Measurements from ENCODE around the gene ST6GALNAC5. TPM values are rescaled to one million over a fixed set of nuclear protein-coding genes. Genes with fewer than 3 reads are reported as not detected.
"Not testable (repeated sequence)": the region's sequence is repeated elsewhere in the genome, so short reads cannot be mapped to it uniquely, and the experiment has no call there.

Gene ST6GALNAC5
- total RNA-seq, 1 donor from 2014 or later, result not detected

- DNase-seq (ENCODE audit: low read depth in 2 of 2), result no peak
These were observed 66.9 kb downstream of the ST6GALNAC5 start for GRCh38 chr1:76933847-76934815.

GRCh38 chr1:76938304-76938703, 71.0 kb downstream of the ST6GALNAC5 start:
- no peak for DNase-seq (ENCODE audit: low read depth in 2 of 2)

GRCh38 chr1:76939050-76939816, 72.0 kb downstream of the ST6GALNAC5 start:
- peak in 1 of 2 donors; percentile 2 for DNase-seq (ENCODE audit: low read depth in 2 of 2)

- no peak for DNase-seq (ENCODE audit: low read depth in 2 of 2)
These were observed 72.5 kb downstream of the ST6GALNAC5 start for GRCh38 chr1:76939817-76940216.

- DNase-seq (ENCODE audit: low read depth in 2 of 2), result no peak
These were observed 73.5 kb downstream of the ST6GALNAC5 start for GRCh38 chr1:76940571-76941335.

DNA sequence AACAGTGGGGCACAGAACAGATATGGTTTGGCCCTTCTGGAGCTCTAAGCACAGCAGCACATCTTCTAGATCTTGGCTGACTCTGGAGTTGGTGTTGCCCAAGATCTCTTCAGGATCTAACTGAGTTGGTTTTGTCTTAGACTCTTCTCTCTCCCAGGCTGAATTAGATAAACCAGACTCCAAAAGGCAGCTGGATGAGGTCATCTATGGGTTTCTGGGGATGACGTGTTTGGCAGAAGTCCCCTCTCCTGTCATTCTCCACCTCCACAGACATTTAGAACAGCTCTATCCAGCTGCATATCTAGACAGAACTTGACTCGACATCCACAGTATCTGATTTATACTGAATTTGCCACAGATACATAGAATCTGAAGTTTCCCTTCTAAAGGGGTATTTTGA, 75.3 kb downstream of the ST6GALNAC5 start:
- no peak for DNase-seq (ENCODE audit: low read depth in 2 of 2)

DNA sequence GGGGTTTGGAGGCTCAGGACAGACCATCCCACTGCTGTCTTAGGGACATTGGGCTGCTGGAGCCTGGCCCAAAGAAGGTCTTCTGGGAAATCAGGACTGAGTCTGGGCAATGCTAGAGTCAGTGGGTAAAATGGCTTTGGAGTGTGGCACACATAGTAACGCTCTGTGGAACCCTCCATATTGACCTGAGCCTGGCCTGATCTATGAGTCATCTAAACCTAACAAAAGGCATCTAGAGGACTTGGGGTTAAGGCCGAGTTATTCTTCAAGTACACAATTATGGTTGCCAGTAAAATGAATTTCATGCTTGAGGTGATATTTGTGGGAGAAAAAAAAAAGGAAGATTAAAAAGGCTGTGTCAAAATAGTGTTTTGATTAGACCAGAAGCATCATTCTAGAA, 77.7 kb downstream of the ST6GALNAC5 start:
- no peak for DNase-seq (ENCODE audit: low read depth in 2 of 2)

GRCh38 chr1:76948846-76949245, 81.6 kb downstream of the ST6GALNAC5 start:
- DNase-seq (ENCODE audit: low read depth in 2 of 2), result no peak

DNA sequence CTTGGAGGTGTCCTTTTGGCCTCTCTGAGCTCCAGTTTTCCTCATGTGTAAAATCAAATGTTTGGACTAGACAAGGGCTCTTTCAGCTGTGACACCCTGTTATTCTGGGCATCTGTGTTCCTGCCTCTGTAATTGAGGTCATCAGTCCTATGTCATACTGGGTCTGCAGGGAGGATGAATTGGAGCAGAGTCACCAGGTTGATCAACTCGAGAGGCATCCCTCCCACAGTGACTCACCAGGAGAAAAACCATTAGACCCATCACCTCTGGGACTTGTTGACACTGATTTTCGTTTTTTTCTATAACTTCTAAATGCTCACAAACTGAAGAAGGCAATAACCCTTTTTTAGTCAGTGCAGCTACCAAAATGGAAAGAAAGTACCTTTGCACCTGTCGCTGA, 82.2 kb downstream of the ST6GALNAC5 start:
- no peak for DNase-seq (ENCODE audit: low read depth in 2 of 2)

- no peak for DNase-seq (ENCODE audit: low read depth in 2 of 2)
These were observed 83.0 kb downstream of the ST6GALNAC5 start for GRCh38 chr1:76950306-76950705.

- DNase-seq (ENCODE audit: low read depth in 2 of 2), result no peak
These were observed 83.9 kb downstream of the ST6GALNAC5 start for GRCh38 chr1:76951153-76951552.

DNA sequence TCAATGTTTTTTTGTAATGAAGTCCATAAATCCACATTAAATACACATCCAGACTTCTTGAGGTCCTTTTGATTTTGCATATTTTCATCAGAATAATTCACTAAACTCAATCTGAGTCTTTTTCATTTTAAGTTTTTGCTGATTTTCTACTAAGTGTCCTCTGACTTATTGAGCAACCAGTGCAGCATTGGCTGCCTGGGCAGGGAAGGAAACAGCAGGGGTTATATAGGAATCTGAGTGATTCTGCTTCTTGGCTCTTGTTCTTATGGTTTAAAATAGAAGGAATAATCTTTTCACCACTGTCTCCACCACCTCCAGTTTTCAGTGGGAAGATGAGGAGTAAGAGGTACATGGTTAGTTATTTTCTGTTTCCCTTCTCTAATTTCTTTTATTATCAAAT, 88.4 kb downstream of the ST6GALNAC5 start:
- no peak for DNase-seq (ENCODE audit: low read depth in 2 of 2)

GRCh38 chr1:76957961-76958360, 90.7 kb downstream of the ST6GALNAC5 start:
- no peak for DNase-seq (ENCODE audit: low read depth in 2 of 2)

DNA sequence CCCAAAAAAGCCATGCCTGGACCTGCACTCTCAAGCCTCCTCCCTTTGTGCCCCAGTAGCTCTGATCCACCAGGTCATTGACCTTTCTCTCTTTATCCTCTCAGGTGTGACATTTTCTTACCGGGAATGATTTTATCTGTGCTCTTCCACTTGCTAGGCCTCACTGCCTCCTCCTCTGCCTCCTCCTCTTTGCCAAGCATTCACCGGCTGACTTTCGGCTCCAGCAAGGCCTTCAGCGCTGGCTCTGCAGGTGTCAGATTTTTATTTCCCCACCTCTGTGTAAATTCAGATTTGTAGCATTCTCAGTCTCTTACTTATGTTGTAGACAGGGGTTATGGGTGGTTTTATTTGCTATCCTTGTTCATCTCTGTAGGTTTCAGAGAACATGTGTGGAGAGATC, 91.5 kb downstream of the ST6GALNAC5 start:
- no peak for DNase-seq (ENCODE audit: low read depth in 2 of 2)

- DNase-seq (ENCODE audit: low read depth in 2 of 2), result no peak
These were observed 92.3 kb downstream of the ST6GALNAC5 start for GRCh38 chr1:76959556-76959955.

DNA sequence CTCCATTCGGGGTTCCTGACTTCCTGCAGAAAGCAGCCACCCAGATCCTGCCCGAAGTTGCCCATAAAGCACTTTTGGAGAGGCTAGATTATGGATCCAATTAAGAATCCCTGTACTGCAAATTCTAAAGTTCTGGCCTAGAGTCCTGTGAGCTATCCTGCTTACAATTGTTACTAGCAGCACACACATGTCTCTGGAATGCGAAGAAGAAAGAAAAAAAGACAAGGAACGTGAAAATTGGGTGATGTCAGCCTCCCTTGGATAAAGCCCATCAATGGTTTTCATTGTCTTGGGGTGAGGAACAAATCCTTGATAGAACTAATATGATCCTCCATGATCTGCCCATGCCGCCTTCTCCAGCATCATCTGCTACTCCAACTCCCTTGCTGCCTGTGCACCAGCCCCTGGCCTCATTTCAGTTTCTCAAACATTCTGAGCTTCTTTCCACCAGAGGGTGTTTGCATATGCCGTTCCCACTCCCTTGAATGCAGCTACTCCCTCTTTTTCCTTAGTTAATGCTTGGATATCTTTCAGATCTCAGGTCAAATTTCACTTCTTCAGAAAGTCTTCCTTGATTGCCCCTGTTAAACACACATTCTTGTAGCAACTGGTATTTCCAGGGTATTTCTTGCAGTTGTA, 94.0 kb downstream of the ST6GALNAC5 start:
- DNase-seq (ENCODE audit: low read depth in 2 of 2), result no peak

DNA sequence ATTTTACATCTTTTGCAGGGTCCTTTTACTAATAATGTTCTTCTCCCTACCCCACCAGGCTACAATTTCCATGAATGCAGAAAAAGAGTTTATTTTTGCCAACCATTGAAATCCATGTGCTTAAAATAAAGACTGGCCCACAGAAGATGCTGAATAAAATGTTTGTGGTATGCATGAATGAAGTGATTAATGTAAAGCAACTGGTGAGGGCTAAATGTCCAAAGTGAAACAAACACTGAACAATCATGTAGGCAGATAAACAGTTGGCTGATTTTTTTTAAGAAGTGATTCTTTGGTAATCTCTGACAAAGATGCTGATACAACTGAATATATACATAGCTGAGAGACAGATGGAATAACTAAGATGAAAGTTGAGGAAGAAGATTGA, 94.5 kb downstream of the ST6GALNAC5 start:
- no peak for DNase-seq (ENCODE audit: low read depth in 2 of 2)

DNA sequence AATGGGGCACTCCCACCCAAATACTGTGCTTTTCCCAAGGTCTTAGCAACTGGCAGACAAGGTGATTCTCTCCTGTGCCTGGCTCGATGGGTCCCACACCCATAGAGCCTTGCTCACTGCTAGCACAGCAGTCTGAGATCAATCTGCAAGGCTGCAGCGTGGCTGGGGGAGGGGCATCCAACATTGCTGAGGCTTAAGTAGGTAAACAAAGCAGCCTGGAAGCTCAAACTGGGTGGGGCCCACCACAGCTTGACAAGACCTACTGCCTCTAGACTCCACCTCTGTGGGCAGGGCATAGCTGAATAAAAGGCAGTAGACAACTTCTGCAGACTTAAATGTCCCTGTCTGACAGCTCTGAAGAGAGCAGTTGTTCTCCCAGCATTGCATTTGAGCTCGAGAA, 114.0 kb downstream of the ST6GALNAC5 start:
- DNase-seq (ENCODE audit: low read depth in 2 of 2), result not testable (repeated sequence)

DNA sequence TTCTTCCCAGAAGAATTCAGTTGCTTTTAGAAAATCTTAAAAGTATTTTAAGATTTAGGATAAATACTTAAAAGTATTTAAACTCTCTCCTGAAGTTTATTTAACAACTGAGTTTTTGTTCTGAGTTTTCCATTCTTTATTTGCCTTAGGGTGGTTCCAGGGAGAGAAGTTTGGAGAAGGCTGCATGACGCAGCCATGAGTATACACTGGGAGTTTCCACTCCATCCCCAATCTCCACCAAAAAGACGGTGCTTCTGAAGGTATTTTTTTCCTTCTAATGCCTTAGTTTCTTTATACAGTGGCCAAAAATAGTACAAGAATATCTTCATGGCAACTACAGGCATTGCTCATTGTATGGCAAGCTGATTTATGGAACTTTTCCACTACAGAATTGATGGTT, 122.7 kb downstream of the ST6GALNAC5 start:
- no peak for DNase-seq (ENCODE audit: low read depth in 2 of 2)

- no peak for DNase-seq (ENCODE audit: low read depth in 2 of 2)
These were observed 125.8 kb downstream of the ST6GALNAC5 start for GRCh38 chr1:76993036-76993435.

DNA sequence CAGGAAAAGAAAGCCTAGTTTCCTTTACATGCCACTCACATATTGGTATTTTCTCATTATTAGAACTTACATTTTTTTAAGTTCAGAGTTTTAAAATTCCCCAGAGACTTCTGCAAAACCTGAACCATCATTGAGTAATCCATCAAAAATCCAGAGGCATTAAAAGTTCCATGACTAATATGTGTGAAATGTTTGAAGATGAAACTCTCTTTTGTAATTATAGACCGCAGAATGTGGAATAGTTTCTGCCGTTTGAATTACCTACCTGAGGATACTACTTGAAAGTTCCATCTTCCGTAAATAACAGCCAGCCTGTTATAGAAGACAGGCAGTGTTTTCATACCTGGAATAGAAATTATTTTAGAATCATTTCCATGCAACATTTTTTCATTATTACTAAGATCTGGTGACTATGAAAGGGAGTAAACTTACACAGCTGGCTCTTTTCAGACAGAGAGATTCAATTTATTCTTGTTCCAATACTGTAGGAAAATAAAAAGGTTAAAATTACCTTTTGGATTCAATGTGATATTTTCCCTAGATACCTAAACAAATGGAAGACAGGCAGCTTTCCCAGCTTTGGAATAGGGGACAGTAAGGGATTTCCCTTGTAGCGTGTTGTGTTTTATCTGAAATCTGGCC, 131.4 kb downstream of the ST6GALNAC5 start:
- DNase-seq (ENCODE audit: low read depth in 2 of 2), result no peak

All from lung microvascular endothelial cell (primary cell).